ENCODE data around the gene KRTAP24-1.

DNA sequence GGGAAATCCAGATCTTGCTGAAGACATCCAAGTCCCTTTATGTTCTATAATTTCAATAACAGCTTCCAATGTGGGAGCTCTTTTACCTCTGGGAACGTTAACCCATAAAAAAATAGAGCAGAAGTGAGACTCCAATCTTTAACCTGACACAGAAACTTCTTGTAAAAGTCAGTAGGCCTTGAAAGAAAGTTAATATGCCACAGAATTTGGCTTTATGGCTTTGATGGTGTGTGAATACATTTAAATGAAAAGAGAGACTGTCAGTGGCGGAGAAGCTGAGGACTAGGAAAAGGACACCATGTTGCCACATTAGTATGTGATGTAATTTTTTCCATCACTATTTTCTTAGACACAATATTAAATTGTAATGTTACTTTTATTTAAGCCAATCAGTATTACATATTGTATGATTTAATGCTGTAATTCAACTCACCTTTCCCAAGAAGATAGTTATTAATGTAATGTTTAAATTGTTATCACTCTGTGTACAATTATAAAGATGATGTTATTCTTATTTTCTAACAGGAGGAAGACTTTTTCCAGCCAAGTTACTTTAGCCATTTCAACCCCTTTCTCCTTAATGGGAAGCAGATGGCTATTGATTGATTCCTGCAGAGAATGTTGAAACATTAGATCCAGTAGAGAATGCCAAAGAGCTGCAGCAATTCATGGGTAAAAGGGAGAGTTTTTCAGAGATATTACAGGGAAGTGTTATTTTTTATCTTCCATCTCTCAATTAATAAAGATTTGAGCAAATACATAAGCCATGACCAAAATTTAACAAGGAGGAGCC, 49.3 kb downstream of the KRTAP24-1 start:
- TF ChIP-seq, protein P1, sequence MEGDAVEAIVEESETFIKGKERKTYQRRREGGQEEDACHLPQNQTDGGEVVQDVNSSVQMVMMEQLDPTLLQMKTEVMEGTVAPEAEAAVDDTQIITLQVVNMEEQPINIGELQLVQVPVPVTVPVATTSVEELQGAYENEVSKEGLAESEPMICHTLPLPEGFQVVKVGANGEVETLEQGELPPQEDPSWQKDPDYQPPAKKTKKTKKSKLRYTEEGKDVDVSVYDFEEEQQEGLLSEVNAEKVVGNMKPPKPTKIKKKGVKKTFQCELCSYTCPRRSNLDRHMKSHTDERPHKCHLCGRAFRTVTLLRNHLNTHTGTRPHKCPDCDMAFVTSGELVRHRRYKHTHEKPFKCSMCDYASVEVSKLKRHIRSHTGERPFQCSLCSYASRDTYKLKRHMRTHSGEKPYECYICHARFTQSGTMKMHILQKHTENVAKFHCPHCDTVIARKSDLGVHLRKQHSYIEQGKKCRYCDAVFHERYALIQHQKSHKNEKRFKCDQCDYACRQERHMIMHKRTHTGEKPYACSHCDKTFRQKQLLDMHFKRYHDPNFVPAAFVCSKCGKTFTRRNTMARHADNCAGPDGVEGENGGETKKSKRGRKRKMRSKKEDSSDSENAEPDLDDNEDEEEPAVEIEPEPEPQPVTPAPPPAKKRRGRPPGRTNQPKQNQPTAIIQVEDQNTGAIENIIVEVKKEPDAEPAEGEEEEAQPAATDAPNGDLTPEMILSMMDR (IDR thresholded peaks at IDR 0.05): no peak
- TF ChIP-seq POLR2A (IDR thresholded peaks at IDR 0.05) (no peak), POLR2AphosphoS5 (IDR thresholded peaks at IDR 0.05) (no peak)
